HepG2 (cell line): ENCODE results near the gene CLCNKA. TPM values are rescaled to one million over a fixed set of nuclear protein-coding genes. Genes with fewer than 3 reads are reported as not detected.

ENCODE experiments used
- ATAC-seq: fragments of 200-7000 bp; cut with Tn5 transposase; 3 replicates; pipeline ENCODE4 v1.9.1; 2020; ENCODE audit warnings: mild to moderate bottlenecking, moderate library complexity
- BruUV-seq: library from RNA; stranded (reverse); fragments of 400-500 nt; replicated peaks from 2 replicates; lab custom pipeline; 2021; lab: Mats Ljungman, UMichigan
- CTCF ChIA-PET: fragments of 300-600 bp; formaldehyde crosslinking; extraction: SDS; loops from one replicate; lab custom pipeline; 2021; ENCODE audit warnings: low total read pairs, inconsistent platforms, low intra/inter-chr PET ratio; lab: Yijun Ruan, JAX
- POLR2A ChIA-PET: fragments of 350-600 bp; sonication (Branson Sonifier 250); formaldehyde crosslinking; loops from one replicate; lab custom pipeline; 2020; ENCODE audit warnings: antibody characterized with exemption, inconsistent platforms; lab: Yijun Ruan, JAX
- DNase-seq: peaks from one replicate; pipeline ENCODE4 v3.0.0-alpha.2; 2015; ENCODE audit warnings: low spot score
- FAIRE-seq: peaks from 3 replicates; lab custom pipeline; 2011; peaks lifted over from hg19 to GRCh38; lab: Jason Lieb, UNC
- H2AFZ ChIP-seq: one replicate; pipeline ENCODE4 v1.6.1; 2011; ENCODE audit warnings: low read length, inconsistent platforms
- H3K27ac ChIP-seq: fragments of 300-600 bp; 3 replicates; pipeline ENCODE4 v1.8.0; 2011; ENCODE audit warnings: mixed run types, mild to moderate bottlenecking, mixed read lengths, low read length, inconsistent platforms; ENCODE audit not compliant: insufficient read depth; ENCODE audit errors: extremely low read length
- H3K27me3 ChIP-seq, 2 experiments: fragments of 200-600 bp in 1 of 2; 2 replicates in 1 of 2; 3 replicates in 1 of 2; pipeline versions ENCODE4 v1.6.0 to v1.8.0; 2011; ENCODE audit warnings: low read length in 2 of 2, mild to moderate bottlenecking in 2 of 2, moderate library complexity in 2 of 2, inconsistent platforms in 1 of 2; ENCODE audit not compliant: insufficient read depth in 2 of 2, control insufficient read depth in 1 of 2
- H3K36me3 ChIP-seq, 2 experiments: fragments of 200-600 bp in 1 of 2; replicated peaks in 1 of 2; 2 replicates in 1 of 2; 3 replicates in 1 of 2; pipeline versions ENCODE4 v1.5.1 to v1.8.0; 2011; ENCODE audit warnings: low read length in 2 of 2, inconsistent platforms in 1 of 2; ENCODE audit not compliant: insufficient read depth in 2 of 2, control insufficient read depth in 1 of 2
- H3K4me1 ChIP-seq: 2 replicates; pipeline ENCODE4 v1.5.1; 2012; ENCODE audit warnings: low read length, inconsistent platforms; ENCODE audit not compliant: insufficient read depth
- H3K4me2 ChIP-seq: 2 replicates; pipeline ENCODE4 v1.6.0; 2011; ENCODE audit warnings: low read depth, low read length, inconsistent platforms
- H3K4me3 ChIP-seq, 3 experiments: fragments of 200-600 bp in 1 of 3; sonication (generic), shearing (Covaris generic) in 1 of 3; replicated peaks in 1 of 3; 2 replicates each; pipeline ENCODE4 v1.5.1; 2011 to 2016; ENCODE audit warnings: low read length in 3 of 3, inconsistent platforms in 2 of 3, low read depth in 2 of 3, mild to moderate bottlenecking in 2 of 3, control low read depth in 1 of 3, mixed read lengths in 1 of 3; ENCODE audit not compliant: insufficient read depth in 1 of 3
- H3K79me2 ChIP-seq: one replicate; pipeline ENCODE4 v1.6.1; 2011; ENCODE audit warnings: low read length, inconsistent platforms; ENCODE audit not compliant: insufficient read depth
- H3K9ac ChIP-seq: 2 replicates; pipeline ENCODE4 v1.6.0; 2011; ENCODE audit warnings: mild to moderate bottlenecking, low read depth, low read length, inconsistent platforms; ENCODE audit not compliant: insufficient read depth
- H3K9me3 ChIP-seq: 2 replicates; pipeline ENCODE4 v1.5.1; 2012; ENCODE audit warnings: mild to moderate bottlenecking, low read length
- H4K20me1 ChIP-seq: 2 replicates; pipeline ENCODE4 v1.6.0; 2011; ENCODE audit warnings: inconsistent platforms, mild to moderate bottlenecking, low read length, moderate library complexity; ENCODE audit not compliant: insufficient read depth
- ATRX ChIP-seq: sonication (generic); formaldehyde crosslinking; IDR thresholded peaks from 2 replicates; pipeline ENCODE4 v1.4.0; 2020; ENCODE audit warnings: missing genetic modification reagents, borderline replicate concordance
- CTCF ChIP-seq: sonication (generic); formaldehyde crosslinking; IDR thresholded peaks from 2 replicates; pipeline ENCODE4 v1.5.0; 2020; ENCODE audit warnings: mild to moderate bottlenecking, missing genetic modification reagents, moderate library complexity
- HIVEP1 ChIP-seq: sonication (generic); formaldehyde crosslinking; IDR thresholded peaks from 2 replicates; pipeline ENCODE4 v1.4.0; 2020; ENCODE audit warnings: mild to moderate bottlenecking, missing genetic modification reagents
- KAT2B ChIP-seq: fragments of 150-350 bp; IDR thresholded peaks from 2 replicates; pipeline ENCODE4 v1.6.1; 2014; ENCODE audit warnings: low read depth, low read length, borderline replicate concordance
- KDM3A ChIP-seq: IDR thresholded peaks from 2 replicates; pipeline ENCODE4 v1.6.1; 2018; ENCODE audit warnings: low read depth, missing compliant biosample characterization
- ZMAT3 ChIP-seq: sonication (generic); formaldehyde crosslinking; conservative IDR thresholded peaks from 2 replicates; pipeline ENCODE4 v1.7.0; 2021; ENCODE audit warnings: missing genetic modification reagents
- WGBS: methylation state at CpG from one replicate; pipeline ENCODE4 v1.1.6; 2017; ENCODE audit warnings: low lambda C conversion rate; 5-methylcytosine and 5-hydroxymethylcytosine counted together
- in situ Hi-C: cut with HindIII; loops from 2 replicates; pipeline ENCODE4 v1.10.0; 2017; ENCODE audit warnings: low pct_unique_long_range_greater_than_20kb; ENCODE audit not compliant: extremely low pct_ligation_motif_present
- intact Hi-C: fragments of 100-400 bp; cut with micrococcal nuclease; formaldehyde crosslinking; loops from one replicate; pipeline ENCODE4 v1.10.0; 2022; ENCODE audit not compliant: unreplicated experiment
- polyA plus RNA-seq, 8 experiments: library from polyadenylated mRNA; depleted of rRNA in 3 of 8; stranded (reverse) in 7 of 8; unstranded in 1 of 8; fragments of >200 nt; fragmentation: Illumina TruSeq in 4 of 8; extraction: Trizol in 4 of 8; gene quantifications; 2 replicates each; pipeline versions ENCODE4 v1.2.1 to v1.2.3, GENCODE V29; 2011 to 2016; ENCODE audit warnings: low read depth in 4 of 8, missing spikeins in 1 of 8, mixed read lengths in 1 of 8; ENCODE audit not compliant: insufficient read depth in 1 of 8
- total RNA-seq, 5 experiments: library from RNA; depleted of rRNA; stranded (reverse); fragments of >200 nt; fragmentation: Illumina TruSeq; extraction: Trizol; gene quantifications; 2 replicates each; pipeline ENCODE4 v1.2.3, GENCODE V29; 2016; ENCODE audit warnings: low read depth in 1 of 5

The CLCNKA gene
- total and polyA plus RNA-seq, 2 of the 13 experiments (the other 11 are each of a cell fraction or from before 2014, with no cell fraction given) = 0.03 TPM; not detected in 1

GRCh38 chr1:15972409-15972808 lies 49.4 kb upstream of the CLCNKA start:
- H2AFZ ChIP-seq = no peak overlapping the region
- TF ChIP-seq CTCF (CRISPR knock-in tag) = no peak
- no peaks in the 10 kb centered on the region for H4K20me1 ChIP-seq
- DNase-seq = no peak
- H3K9ac ChIP-seq = no peak overlapping the region
- H3K4me3 ChIP-seq = no peak overlapping the region
- no peak overlapping the region for H3K4me2 ChIP-seq
- WGBS = 88% methylated on average over 1 of the region's 1 CpG
- no peak overlapping the region for H3K27ac ChIP-seq
- no peak for FAIRE-seq
- no peaks in the 10 kb centered on the region for H3K9me3 ChIP-seq
- BruUV-seq = TSS peak; percentile 35
- H3K27me3 ChIP-seq = no peaks in the 10 kb centered on the region
- no peak for ATAC-seq
- ChIA-PET CTCF (no interaction called here), POLR2A (interaction anchor here (0.6 kb wide), 1 partner anchor 172 kb away, joined by 3 read pairs; no protein-coding TSS in a partner anchor)
- H3K36me3 ChIP-seq = peaks cover 5 to 22% of the 10 kb centered on the region in 2 experiments; a peak in 4 of 5 replicates
- H3K79me2 ChIP-seq = peaks cover 20% of the 10 kb centered on the region
- in situ Hi-C loops = no loop called here
- intact Hi-C loops = no loop called here
- H3K4me1 ChIP-seq = peaks cover 27% of the 10 kb centered on the region

GRCh38 chr1:15973772-15974171 lies 48.1 kb upstream of the CLCNKA start:
- no peak for ATAC-seq
- no TSS peak for BruUV-seq
- ChIA-PET POLR2A (no interaction called here), CTCF (no interaction called here)
- intact Hi-C loops = no loop called here
- H3K36me3 ChIP-seq = peaks cover 5 to 19% of the 10 kb centered on the region in 2 experiments; a peak in 4 of 5 replicates
- H3K4me1 ChIP-seq = peaks cover 28% of the 10 kb centered on the region
- no peak overlapping the region for H3K4me3 ChIP-seq
- no peaks in the 10 kb centered on the region for H3K27me3 ChIP-seq
- no peak overlapping the region for H3K4me2 ChIP-seq
- 96% methylated on average over 4 of the region's 4 CpGs for WGBS
- no peak for TF ChIP-seq HIVEP1
- TF ChIP-seq KAT2B = no peak
- no peak for TF ChIP-seq KDM3A (CRISPR knock-in tag)
- TF ChIP-seq ZMAT3 (CRISPR knock-in tag) = no peak
- TF ChIP-seq ATRX (CRISPR knock-in tag) = no peak
- in situ Hi-C loops = no loop called here
- no peaks in the 10 kb centered on the region for H4K20me1 ChIP-seq
- no peak for DNase-seq
- H3K79me2 ChIP-seq = peaks cover 16% of the 10 kb centered on the region
- H3K27ac ChIP-seq = no peak overlapping the region
- H3K9me3 ChIP-seq = no peaks in the 10 kb centered on the region
- H3K9ac ChIP-seq = no peak overlapping the region
- no peak for FAIRE-seq
- H2AFZ ChIP-seq = no peak overlapping the region
